PC-3 (cell line): ENCODE results near the gene MROH2B. TPM values are rescaled to one million over a fixed set of nuclear protein-coding genes. Genes with fewer than 3 reads are reported as not detected.
A peak's percentile ranks its signal among the peaks of the same experiment; 100 is the strongest.

Experiments used
- ATAC-seq: fragments of 200-7000 bp; cut with Tn5 transposase; 2 replicates; pipeline ENCODE4 v1.9.1; 2020; ENCODE audit warnings: mild to moderate bottlenecking, moderate library complexity
- BruUV-seq: library from RNA; stranded (reverse); fragments of 400-500 nt; replicated peaks from 2 replicates; lab custom pipeline; 2021; lab: Mats Ljungman, UMichigan
- CTCF ChIA-PET: fragments of 300-600 bp; sonication (Branson Sonifier 250); formaldehyde crosslinking; loops from one replicate; lab custom pipeline; 2022; ENCODE audit warnings: antibody characterized with exemption; lab: Charles Lee
- POLR2A ChIA-PET: fragments of 300-600 bp; sonication (Branson Sonifier 250); formaldehyde crosslinking; loops from one replicate; lab custom pipeline; 2022; ENCODE audit warnings: antibody characterized with exemption; ENCODE audit not compliant: unreplicated experiment; lab: Charles Lee
- DNase-seq: peaks from one replicate; pipeline ENCODE4 v3.0.0-alpha.2; 2015
- H2AFZ ChIP-seq: fragments of 300-600 bp; sonication (generic); 2 replicates; pipeline ENCODE4 v1.6.0; 2016; ENCODE audit warnings: antibody characterized with exemption, low read length
- H3F3A ChIP-seq: fragments of 300-600 bp; sonication (generic); one replicate; pipeline ENCODE4 v1.6.0; 2017; ENCODE audit warnings: antibody characterized with exemption, low read length, control low read depth, mild to moderate bottlenecking; ENCODE audit not compliant: unreplicated experiment
- H3K27ac ChIP-seq: fragments of 300-600 bp; sonication (generic); 2 replicates; pipeline ENCODE4 v1.5.1; 2016; ENCODE audit warnings: mild to moderate bottlenecking, low read length
- H3K27me3 ChIP-seq: fragments of 300-600 bp; sonication (generic); 2 replicates; pipeline ENCODE4 v1.6.1; 2016; ENCODE audit warnings: low read length, mixed read lengths
- H3K36me3 ChIP-seq: fragments of 300-600 bp; sonication (generic); 2 replicates; pipeline ENCODE4 v1.6.1; 2016; ENCODE audit warnings: low read depth, mixed run types, low read length, mixed read lengths
- H3K4me1 ChIP-seq: fragments of 300-600 bp; sonication (generic); 2 replicates; pipeline ENCODE4 v1.5.1; 2016; ENCODE audit warnings: low read length; ENCODE audit not compliant: insufficient read depth
- H3K4me2 ChIP-seq: fragments of 300-600 bp; sonication (generic); 2 replicates; pipeline ENCODE4 v1.6.0; 2016; ENCODE audit warnings: low read length
- H3K4me3 ChIP-seq: fragments of 300-600 bp; sonication (generic); 2 replicates; pipeline ENCODE4 v1.5.1; 2016; ENCODE audit warnings: mild to moderate bottlenecking, low read length, mixed read lengths
- H3K79me2 ChIP-seq: fragments of 300-600 bp; sonication (generic); 2 replicates; pipeline ENCODE4 v1.6.1; 2017; ENCODE audit warnings: low read length, mixed read lengths
- H3K9ac ChIP-seq: fragments of 300-600 bp; sonication (generic); 2 replicates; pipeline ENCODE4 v1.6.0; 2016; ENCODE audit warnings: mild to moderate bottlenecking, low read length
- H3K9me2 ChIP-seq: fragments of 300-600 bp; sonication (generic); replicated peaks from 2 replicates; pipeline ENCODE4 v1.6.1; 2016; ENCODE audit warnings: mixed run types, low read length, mixed read lengths
- H3K9me3 ChIP-seq: fragments of 300-600 bp; sonication (generic); 2 replicates; pipeline ENCODE4 v1.6.1; 2016; ENCODE audit warnings: low read length, mixed read lengths
- H4K20me1 ChIP-seq: fragments of 300-600 bp; sonication (generic); 2 replicates; pipeline ENCODE4 v1.6.1; 2016; ENCODE audit warnings: low read length, mixed read lengths
- EZH2 ChIP-seq: fragments of 300-600 bp; sonication (generic); IDR thresholded peaks from one replicate; pipeline ENCODE4 v1.6.1; 2017; ENCODE audit warnings: antibody characterized with exemption, mild to moderate bottlenecking, low read length; ENCODE audit not compliant: unreplicated experiment
- EZH2phosphoT487 ChIP-seq: fragments of 300-600 bp; sonication (generic); IDR thresholded peaks from 2 replicates; pipeline ENCODE4 v1.6.1; 2018; ENCODE audit warnings: mild to moderate bottlenecking, antibody characterized with exemption, low read length, borderline replicate concordance
- intact Hi-C: fragments of 100-400 bp; cut with micrococcal nuclease; formaldehyde crosslinking; loops from 2 replicates; pipeline ENCODE4 v1.9.0; 2023
- total RNA-seq: library from RNA; depleted of rRNA; stranded (reverse); fragments of >200 nt; gene quantifications from 2 replicates; pipeline ENCODE4 v1.2.3, GENCODE V29; 2014
- TF ChIP-seq, protein P1 (sequence below): fragments of 300-600 bp; sonication (generic); conservative IDR thresholded peaks from 2 replicates; pipeline ENCODE4 v1.5.1; 2017; ENCODE audit warnings: antibody characterized with exemption, low read depth, mild to moderate bottlenecking, low read length

The MROH2B gene
- total RNA-seq, 1 experiment from 2014 or later, result 0.04 TPM

- CTCF ChIA-PET, result no interaction called here
- Histone ChIP-seq H3K4me3 (no peak overlapping the region), H3K36me3 (no peaks in the 10 kb centered on the region), H3K4me2 (no peak overlapping the region), H2AFZ (no peak overlapping the region), H3K27ac (no peak overlapping the region), H4K20me1 (no peaks in the 10 kb centered on the region), H3K9me2 (no peaks in the 10 kb centered on the region), H3K9ac (no peak overlapping the region), H3K4me1 (no peaks in the 10 kb centered on the region), H3K79me2 (no peaks in the 10 kb centered on the region), H3K27me3 (no peaks in the 10 kb centered on the region), H3F3A (no peaks in the 10 kb centered on the region), H3K9me3 (no peaks in the 10 kb centered on the region)
- ATAC-seq (no peak), DNase-seq (peak; percentile 17)
- POLR2A ChIA-PET, result no interaction called here
- intact Hi-C loops, result no loop called here
- no TSS peak for BruUV-seq
- TF ChIP-seq EZH2phosphoT487 (no peak), EZH2 (no peak)
- TF ChIP-seq, protein P1, sequence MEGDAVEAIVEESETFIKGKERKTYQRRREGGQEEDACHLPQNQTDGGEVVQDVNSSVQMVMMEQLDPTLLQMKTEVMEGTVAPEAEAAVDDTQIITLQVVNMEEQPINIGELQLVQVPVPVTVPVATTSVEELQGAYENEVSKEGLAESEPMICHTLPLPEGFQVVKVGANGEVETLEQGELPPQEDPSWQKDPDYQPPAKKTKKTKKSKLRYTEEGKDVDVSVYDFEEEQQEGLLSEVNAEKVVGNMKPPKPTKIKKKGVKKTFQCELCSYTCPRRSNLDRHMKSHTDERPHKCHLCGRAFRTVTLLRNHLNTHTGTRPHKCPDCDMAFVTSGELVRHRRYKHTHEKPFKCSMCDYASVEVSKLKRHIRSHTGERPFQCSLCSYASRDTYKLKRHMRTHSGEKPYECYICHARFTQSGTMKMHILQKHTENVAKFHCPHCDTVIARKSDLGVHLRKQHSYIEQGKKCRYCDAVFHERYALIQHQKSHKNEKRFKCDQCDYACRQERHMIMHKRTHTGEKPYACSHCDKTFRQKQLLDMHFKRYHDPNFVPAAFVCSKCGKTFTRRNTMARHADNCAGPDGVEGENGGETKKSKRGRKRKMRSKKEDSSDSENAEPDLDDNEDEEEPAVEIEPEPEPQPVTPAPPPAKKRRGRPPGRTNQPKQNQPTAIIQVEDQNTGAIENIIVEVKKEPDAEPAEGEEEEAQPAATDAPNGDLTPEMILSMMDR, result no peak
These were observed 12.2 kb upstream of the MROH2B start for GRCh38 chr5:41083306-41083705.

DNA sequence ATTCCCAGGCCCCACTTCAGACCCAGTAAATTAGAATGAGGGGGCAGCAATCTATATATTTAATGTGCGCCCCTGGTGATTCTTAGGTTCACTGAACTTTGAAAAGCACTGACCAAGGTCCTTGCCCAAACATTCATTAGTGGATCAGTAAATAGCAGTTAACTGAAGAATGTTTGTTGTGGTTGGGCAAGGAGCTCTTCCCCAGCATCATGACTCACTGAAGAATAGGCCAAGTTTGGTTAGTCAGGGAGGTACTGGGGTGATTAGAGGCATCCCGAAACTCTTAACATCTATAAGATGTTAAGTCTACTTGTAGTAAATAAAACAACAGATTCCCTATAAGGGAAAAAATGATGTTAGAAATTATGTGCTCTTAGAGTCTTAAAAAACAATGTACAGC is 833 bp upstream of the MROH2B start:
- H3K27me3 ChIP-seq, result no peaks in the 10 kb centered on the region
- H3K9me2 ChIP-seq, result no peaks in the 10 kb centered on the region
- DNase-seq, result peak; percentile 91
- H3K79me2 ChIP-seq, result no peaks in the 10 kb centered on the region
- no peak overlapping the region for H2AFZ ChIP-seq
- H3K4me3 ChIP-seq, result no peak overlapping the region
- H3K27ac ChIP-seq, result no peak overlapping the region
- no peaks in the 10 kb centered on the region for H3F3A ChIP-seq
- ChIA-PET CTCF (no interaction called here), POLR2A (no interaction called here)
- BruUV-seq, result no TSS peak
- peaks cover 12% of the 10 kb centered on the region for H3K4me1 ChIP-seq
- H3K36me3 ChIP-seq, result no peaks in the 10 kb centered on the region
- no peak for TF ChIP-seq EZH2phosphoT487
- no peak for TF ChIP-seq EZH2
- TF ChIP-seq, protein P1, result no peak
- no peaks in the 10 kb centered on the region for H4K20me1 ChIP-seq
- H3K4me2 ChIP-seq, result no peak overlapping the region
- H3K9me3 ChIP-seq, result no peaks in the 10 kb centered on the region
- ATAC-seq, result peak; percentile 100
- intact Hi-C loops, result loop anchor here (1.0 kb wide), 1 partner anchor 63 kb away; no protein-coding TSS in a partner anchor
- H3K9ac ChIP-seq, result no peak overlapping the region

DNA sequence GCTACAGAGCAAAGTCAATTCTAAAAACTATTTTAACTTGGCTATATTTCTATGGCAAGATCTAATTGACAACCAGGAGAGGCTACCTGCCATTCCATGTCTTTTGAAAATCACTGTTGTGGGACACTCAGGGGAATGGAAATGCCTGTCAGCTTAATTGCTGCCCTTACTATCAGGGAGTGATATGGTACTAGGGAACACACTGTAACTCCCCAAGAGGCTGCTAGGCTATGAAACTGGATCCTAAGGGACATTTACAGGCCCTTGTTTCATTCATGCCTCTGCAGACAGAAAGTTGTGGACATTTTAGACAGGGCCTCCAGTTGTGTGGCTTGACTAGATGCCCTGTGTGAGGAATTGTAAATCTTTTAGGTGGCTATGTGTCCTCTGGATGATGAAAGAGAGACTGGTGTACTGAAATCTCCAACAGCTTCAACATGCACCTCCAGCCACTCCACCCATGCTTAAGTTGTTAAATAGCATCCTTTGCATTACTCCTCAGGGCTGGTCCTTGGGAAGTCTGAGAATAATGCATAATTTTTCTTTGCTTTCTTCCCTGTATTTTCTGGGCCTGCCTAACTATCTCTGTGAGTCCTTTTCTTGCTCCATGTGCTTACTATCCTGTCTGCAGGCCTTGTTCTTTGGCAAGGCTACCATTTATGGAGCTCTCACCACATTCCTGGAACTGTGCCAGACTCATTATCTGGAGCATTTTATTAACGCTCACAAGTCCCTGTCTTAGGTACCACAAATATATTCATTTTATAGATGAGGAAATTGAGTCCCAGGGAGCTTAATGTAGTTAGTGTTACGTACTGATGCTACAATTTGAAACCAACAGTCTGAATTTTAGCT is 3.2 kb downstream of the MROH2B start:
- no peak for ATAC-seq
- no peak overlapping the region for H2AFZ ChIP-seq
- H3F3A ChIP-seq, result no peaks in the 10 kb centered on the region
- CTCF ChIA-PET, result no interaction called here
- no peaks in the 10 kb centered on the region for H3K79me2 ChIP-seq
- H3K27ac ChIP-seq, result no peak overlapping the region
- POLR2A ChIA-PET, result no interaction called here
- BruUV-seq, result no TSS peak
- no peak overlapping the region for H3K4me3 ChIP-seq
- TF ChIP-seq EZH2 (no peak), EZH2phosphoT487 (no peak)
- TF ChIP-seq, protein P1, result no peak
- no peak for DNase-seq
- H3K9me3 ChIP-seq, result no peaks in the 10 kb centered on the region
- no peaks in the 10 kb centered on the region for H4K20me1 ChIP-seq
- H3K9ac ChIP-seq, result no peak overlapping the region
- H3K27me3 ChIP-seq, result no peaks in the 10 kb centered on the region
- intact Hi-C loops, result no loop called here
- H3K9me2 ChIP-seq, result no peaks in the 10 kb centered on the region
- H3K4me1 ChIP-seq, result peaks cover 12% of the 10 kb centered on the region
- no peaks in the 10 kb centered on the region for H3K36me3 ChIP-seq
- H3K4me2 ChIP-seq, result no peak overlapping the region
